WTC11 (cell line): Measurements from ENCODE around the gene CPHXL2. TPM values are rescaled to one million over a fixed set of nuclear protein-coding genes. Genes with fewer than 3 reads are reported as not detected.

Experiments
- ATAC-seq: fragments of 200-7000 bp; cut with Tn5 transposase; 2 replicates; pipeline ENCODE4 v1.10.0; 2021; ENCODE audit warnings: mild to moderate bottlenecking, moderate library complexity
- CTCF ChIA-PET: fragments of 300-600 bp; sonication (Branson Sonifier 250); formaldehyde crosslinking; loops from one replicate; lab custom pipeline; 2021; ENCODE audit warnings: antibody characterized with exemption; lab: Charles Lee
- POLR2A ChIA-PET: fragments of 350-600 bp; sonication (Branson Sonifier 250); formaldehyde crosslinking; loops from one replicate; lab custom pipeline; 2021; ENCODE audit warnings: antibody characterized with exemption; lab: Charles Lee
- DNase-seq: peaks from one replicate; pipeline ENCODE4 v3.0.0; 2021; ENCODE audit warnings: low spot score
- H3K27ac Mint-ChIP-seq: 2 replicates; pipeline ENCODE4 v1.8.0; 2021; ENCODE audit warnings: mixed read lengths
- H3K27me3 Mint-ChIP-seq: 2 replicates; pipeline ENCODE4 v1.8.0; 2021; ENCODE audit warnings: low read depth, mild to moderate bottlenecking, moderate library complexity, mixed read lengths
- H3K36me3 Mint-ChIP-seq: 2 replicates; pipeline ENCODE4 v1.8.0; 2021; ENCODE audit warnings: mixed read lengths
- H3K4me1 Mint-ChIP-seq: 2 replicates; pipeline ENCODE4 v1.8.0; 2022; ENCODE audit warnings: mixed read lengths
- H3K4me3 Mint-ChIP-seq: 2 replicates; pipeline ENCODE4 v1.8.0; 2021; ENCODE audit warnings: mild to moderate bottlenecking, moderate library complexity, mixed read lengths
- H3K9me3 Mint-ChIP-seq: 2 replicates; pipeline ENCODE4 v1.8.0; 2021; ENCODE audit warnings: mixed read lengths
- ATF1 ChIP-seq: sonication (generic); formaldehyde crosslinking; IDR thresholded peaks from 2 replicates; pipeline ENCODE4 v1.8.1; 2023; ENCODE audit warnings: mild to moderate bottlenecking, moderate library complexity, missing genetic modification reagents
- ATF2 ChIP-seq: sonication (generic); formaldehyde crosslinking; IDR thresholded peaks from 2 replicates; pipeline ENCODE4 v1.8.1; 2022; ENCODE audit warnings: low read depth, missing genetic modification reagents, borderline replicate concordance
- ELF4 ChIP-seq: sonication (generic); formaldehyde crosslinking; IDR thresholded peaks from 2 replicates; pipeline ENCODE4 v1.8.1; 2022; ENCODE audit warnings: low read depth, mild to moderate bottlenecking, moderate library complexity, missing genetic modification reagents
- ETV6 ChIP-seq: sonication (generic); formaldehyde crosslinking; IDR thresholded peaks from 2 replicates; pipeline ENCODE4 v1.8.1; 2022; ENCODE audit warnings: mild to moderate bottlenecking, missing genetic modification reagents
- FOXJ3 ChIP-seq: sonication (generic); formaldehyde crosslinking; IDR thresholded peaks from 2 replicates; pipeline ENCODE4 v1.9.0; 2021; ENCODE audit warnings: missing genetic modification reagents, mild to moderate bottlenecking, borderline replicate concordance
- FOXK1 ChIP-seq: sonication (generic); formaldehyde crosslinking; IDR thresholded peaks from 2 replicates; pipeline ENCODE4 v1.8.0; 2022; ENCODE audit warnings: mild to moderate bottlenecking, moderate library complexity, missing genetic modification reagents
- FOXP1 ChIP-seq: sonication (generic); formaldehyde crosslinking; IDR thresholded peaks from 2 replicates; pipeline ENCODE4 v1.8.0; 2022; ENCODE audit warnings: missing genetic modification reagents, mild to moderate bottlenecking, moderate library complexity, borderline replicate concordance
- GTF2I ChIP-seq: fragments of 250-450 bp; sonication (Bioruptor Pico); conservative IDR thresholded peaks from 2 replicates; pipeline ENCODE4 v1.4.0; 2021; ENCODE audit warnings: mild to moderate bottlenecking
- NR1H2 ChIP-seq: sonication (generic); formaldehyde crosslinking; IDR thresholded peaks from 2 replicates; pipeline ENCODE4 v1.9.0; 2021; ENCODE audit warnings: mild to moderate bottlenecking, moderate library complexity, missing genetic modification reagents
- RELA ChIP-seq: sonication (generic); formaldehyde crosslinking; IDR thresholded peaks from 2 replicates; pipeline ENCODE4 v1.8.1; 2022; ENCODE audit warnings: missing genetic modification reagents, mild to moderate bottlenecking, borderline replicate concordance
- ZNF121 ChIP-seq: sonication (generic); formaldehyde crosslinking; IDR thresholded peaks from 2 replicates; pipeline ENCODE4 v1.8.0; 2023; ENCODE audit warnings: missing genetic modification reagents
- ZNF232 ChIP-seq: sonication (generic); formaldehyde crosslinking; IDR thresholded peaks from 2 replicates; pipeline ENCODE4 v1.8.0; 2022; ENCODE audit warnings: mild to moderate bottlenecking, missing genetic modification reagents
- ZNF263 ChIP-seq: sonication (generic); formaldehyde crosslinking; IDR thresholded peaks from 2 replicates; pipeline ENCODE4 v1.8.1; 2022; ENCODE audit warnings: low read depth, mild to moderate bottlenecking, moderate library complexity, missing genetic modification reagents
- ZNF423 ChIP-seq: fragments of 250-450 bp; sonication (Bioruptor Pico); IDR thresholded peaks from 2 replicates; pipeline ENCODE4 v2.1.2; 2022; ENCODE audit warnings: mild to moderate bottlenecking, moderate library complexity
- ZNF532 ChIP-seq: fragments of 250-450 bp; sonication (Bioruptor Pico); IDR thresholded peaks from 2 replicates; pipeline ENCODE4 v1.9.0; 2021; ENCODE audit warnings: mild to moderate bottlenecking, borderline replicate concordance
- total RNA-seq: library from RNA; stranded (reverse); gene quantifications from 3 replicates; pipeline ENCODE4 v1.2.3, GENCODE V29; 2021
- TF ChIP-seq, protein P1 (sequence below): sonication (generic); formaldehyde crosslinking; IDR thresholded peaks from 2 replicates; pipeline ENCODE4 v1.8.1; 2022; ENCODE audit warnings: low read depth, mild to moderate bottlenecking, moderate library complexity, missing genetic modification reagents, borderline replicate concordance

The CPHXL2 gene
- total RNA-seq, 1 experiment from 2014 or later: not detected

DNA sequence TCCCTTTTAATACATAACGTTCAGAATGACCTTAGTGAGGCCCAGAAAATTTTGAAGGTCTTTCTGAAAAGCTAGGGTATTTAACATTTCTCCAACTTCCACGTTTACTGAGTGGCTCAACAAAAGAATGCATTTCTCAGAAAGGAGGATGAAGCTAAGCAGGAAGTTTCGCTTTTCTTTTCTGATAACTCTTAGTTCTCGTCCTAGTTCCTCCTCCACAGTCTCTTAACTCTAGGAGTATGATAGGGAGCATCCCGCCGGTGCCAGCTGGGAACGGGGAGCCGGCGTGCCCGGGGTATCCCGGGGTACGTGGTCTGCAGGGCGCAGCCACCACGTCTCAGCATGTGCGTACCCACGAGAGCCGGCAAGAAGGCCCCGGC is 29.7 kb downstream of the CPHXL2 start:
- no peaks in the 10 kb centered on the region for H3K27me3 Mint-ChIP-seq
- CTCF ChIA-PET: interaction anchor here (0.7 to 2.3 kb wide), 6 partner anchors 24 to 130 kb away, joined by 3 to 9 read pairs (median 4); partner anchors contain the start of gene ADAT1
- TF ChIP-seq ZNF532 (no peak), GTF2I (0 out of 2 replicates have a peak, but pooled peaks have one; percentile 5)
- TF ChIP-seq, protein P1, sequence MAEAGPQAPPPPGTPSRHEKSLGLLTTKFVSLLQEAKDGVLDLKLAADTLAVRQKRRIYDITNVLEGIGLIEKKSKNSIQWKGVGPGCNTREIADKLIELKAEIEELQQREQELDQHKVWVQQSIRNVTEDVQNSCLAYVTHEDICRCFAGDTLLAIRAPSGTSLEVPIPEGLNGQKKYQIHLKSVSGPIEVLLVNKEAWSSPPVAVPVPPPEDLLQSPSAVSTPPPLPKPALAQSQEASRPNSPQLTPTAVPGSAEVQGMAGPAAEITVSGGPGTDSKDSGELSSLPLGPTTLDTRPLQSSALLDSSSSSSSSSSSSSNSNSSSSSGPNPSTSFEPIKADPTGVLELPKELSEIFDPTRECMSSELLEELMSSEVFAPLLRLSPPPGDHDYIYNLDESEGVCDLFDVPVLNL (CRISPR knock-in tag): no peak
- no peaks in the 10 kb centered on the region for H3K9me3 Mint-ChIP-seq
- DNase-seq (no peak), ATAC-seq (peak; percentile 18)
- peaks cover 31% of the 10 kb centered on the region for H3K36me3 Mint-ChIP-seq
- peak overlapping the region; percentile 99 for H3K4me3 Mint-ChIP-seq
- POLR2A ChIA-PET: interaction anchor here (0.5 to 2.3 kb wide), 7 partner anchors 16 to 1949 kb away, joined by 3 to 11 read pairs (median 4); partner anchors contain the start of genes ADAT1 and CHST6
- peaks cover 31% of the 10 kb centered on the region for H3K4me1 Mint-ChIP-seq
- H3K27ac Mint-ChIP-seq: peak overlapping the region; percentile 99

DNA sequence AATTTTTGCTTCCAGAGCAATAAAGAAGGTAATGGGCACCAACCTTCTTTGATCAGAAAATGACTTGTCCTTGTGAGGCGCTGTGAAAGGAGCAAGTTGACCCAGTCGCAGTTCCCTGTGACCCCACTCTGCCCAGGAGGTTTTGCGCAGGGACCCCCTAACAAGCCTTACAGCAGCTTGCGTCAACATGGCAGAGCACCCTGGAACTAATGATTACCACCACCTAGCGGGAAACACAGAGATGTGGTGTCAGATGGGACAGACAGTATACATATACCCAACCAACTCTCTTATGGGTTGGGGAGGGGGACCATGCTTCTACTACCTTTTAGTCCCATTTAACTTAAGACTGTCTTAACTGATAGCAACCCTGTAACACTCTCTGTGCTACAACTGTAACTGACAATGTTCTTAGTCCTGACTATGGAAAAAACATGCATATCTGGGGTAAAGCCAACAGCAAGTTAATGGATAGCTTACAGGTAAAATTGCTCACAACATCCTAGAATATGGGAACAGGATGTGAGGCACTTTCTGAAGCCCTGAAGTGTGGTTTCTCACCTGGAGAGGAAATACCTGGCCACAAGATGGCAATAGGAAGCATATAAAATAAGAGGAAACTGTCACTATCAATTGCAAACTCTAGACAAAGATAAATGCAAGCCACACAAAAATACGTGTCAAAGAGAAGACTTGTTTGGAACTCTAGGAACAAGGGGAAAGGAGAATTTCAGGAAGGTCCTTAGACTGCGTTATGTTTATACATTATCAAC is 32.4 kb downstream of the CPHXL2 start:
- ChIA-PET CTCF (no interaction called here), POLR2A (no interaction called here)
- ATAC-seq: no peak
- no peaks in the 10 kb centered on the region for H3K9me3 Mint-ChIP-seq
- DNase-seq: no peak
- peak overlapping the region; percentile 99 for H3K4me3 Mint-ChIP-seq
- no peaks in the 10 kb centered on the region for H3K27me3 Mint-ChIP-seq
- TF ChIP-seq FOXP1 (CRISPR knock-in tag): no peak
- TF ChIP-seq RELA (CRISPR knock-in tag): no peak
- TF ChIP-seq NR1H2 (CRISPR knock-in tag): no peak
- TF ChIP-seq ETV6 (CRISPR knock-in tag): no peak
- TF ChIP-seq FOXK1 (CRISPR knock-in tag): no peak
- no peak for TF ChIP-seq ATF2 (CRISPR knock-in tag)
- no peak for TF ChIP-seq FOXJ3 (CRISPR knock-in tag)
- no peak for TF ChIP-seq ZNF121 (CRISPR knock-in tag)
- no peak for TF ChIP-seq ZNF232 (CRISPR knock-in tag)
- no peak for TF ChIP-seq ELF4
- TF ChIP-seq ATF1 (CRISPR knock-in tag): no peak
- TF ChIP-seq ZNF423 (CRISPR knock-in tag): no peak
- TF ChIP-seq ZNF263 (CRISPR knock-in tag): no peak
- H3K4me1 Mint-ChIP-seq: peaks cover 15% of the 10 kb centered on the region
- peaks cover 55% of the 10 kb centered on the region for H3K36me3 Mint-ChIP-seq
- H3K27ac Mint-ChIP-seq: peak overlapping the region; percentile 46
